HG03045 (cell line): Measurements from ENCODE around the gene NKX2-1.

Source experiments
- ATAC-seq: cut with Tn5 transposase; IDR thresholded peaks from one replicate; pipeline ENCODE4 v1.9.1; 2021; ENCODE audit warnings: mild to moderate bottlenecking, moderate library complexity; ENCODE audit not compliant: unreplicated experiment

The NKX2-1 gene

GRCh38 chr14:36518031-36518585 is 1.9 kb downstream of the NKX2-1 start:
- no peak for ATAC-seq

DNA sequence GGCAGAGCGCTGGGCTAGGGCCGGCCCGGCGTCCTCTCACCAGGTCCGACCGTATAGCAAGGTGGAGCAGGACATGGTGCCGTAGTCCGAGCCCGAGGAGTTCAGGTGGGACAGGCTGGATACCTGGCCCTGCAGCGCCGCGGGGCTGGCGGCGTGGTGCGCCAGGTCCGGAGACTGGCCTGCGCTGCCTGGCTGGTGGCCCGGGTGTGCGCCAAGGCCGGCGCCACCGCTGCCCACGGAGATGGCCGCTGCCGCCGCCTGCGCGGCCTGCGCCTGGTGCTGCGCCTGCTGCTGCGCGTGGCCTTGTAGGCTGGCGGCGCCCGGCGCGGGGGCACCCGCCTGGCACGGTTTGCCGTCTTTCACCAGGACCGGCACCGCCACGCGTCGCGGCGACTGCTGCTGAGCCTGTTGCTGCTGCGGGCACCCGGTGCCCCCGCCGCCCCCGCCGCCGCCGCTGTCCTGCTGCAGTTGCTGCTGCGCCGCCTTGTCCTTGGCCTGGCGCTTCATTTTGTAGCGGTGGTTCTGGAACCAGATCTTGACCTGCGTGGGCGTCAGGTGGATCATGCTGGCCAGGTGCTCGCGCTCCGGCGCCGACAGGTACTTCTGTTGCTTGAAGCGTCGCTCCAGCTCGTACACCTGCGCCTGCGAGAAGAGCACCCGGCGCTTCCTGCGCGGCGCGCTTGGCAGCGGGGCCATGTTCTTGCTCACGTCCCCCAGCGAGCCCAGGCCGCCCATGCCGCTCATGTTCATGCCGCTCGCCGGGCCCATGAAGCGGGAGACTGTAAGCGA is 2.6 kb downstream of the NKX2-1 start:
- no peak for ATAC-seq

DNA sequence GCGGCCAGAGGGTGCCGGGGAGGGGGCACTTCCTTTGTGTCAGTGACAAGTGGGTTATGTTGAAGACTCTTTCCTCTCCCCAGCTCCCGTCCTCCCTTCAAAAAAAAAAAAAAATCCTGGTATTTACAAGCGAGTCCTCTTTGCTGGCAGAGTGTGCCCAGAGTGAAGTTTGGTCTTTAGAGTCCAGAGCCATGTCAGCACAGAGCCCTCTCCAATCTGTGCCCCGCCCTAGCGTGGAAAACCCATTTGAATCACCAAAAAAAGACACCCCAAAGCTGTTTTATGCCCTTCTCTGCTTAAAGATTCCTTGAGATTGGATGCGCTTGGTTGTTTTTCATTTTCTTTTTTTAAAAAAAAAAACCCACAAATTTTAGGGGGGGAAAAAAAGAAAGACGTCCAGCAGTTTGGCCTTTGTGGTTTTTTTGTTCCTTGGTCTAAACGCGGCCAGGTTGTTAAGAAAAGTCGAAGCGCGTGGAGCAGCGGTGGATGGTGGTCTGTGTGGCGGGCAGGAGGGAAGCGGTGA is 3.3 kb downstream of the NKX2-1 start:
- ATAC-seq: no peak

- ATAC-seq: no peak
Observed at GRCh38 chr14:36515896-36516718, 3.9 kb downstream of the NKX2-1 start.

DNA sequence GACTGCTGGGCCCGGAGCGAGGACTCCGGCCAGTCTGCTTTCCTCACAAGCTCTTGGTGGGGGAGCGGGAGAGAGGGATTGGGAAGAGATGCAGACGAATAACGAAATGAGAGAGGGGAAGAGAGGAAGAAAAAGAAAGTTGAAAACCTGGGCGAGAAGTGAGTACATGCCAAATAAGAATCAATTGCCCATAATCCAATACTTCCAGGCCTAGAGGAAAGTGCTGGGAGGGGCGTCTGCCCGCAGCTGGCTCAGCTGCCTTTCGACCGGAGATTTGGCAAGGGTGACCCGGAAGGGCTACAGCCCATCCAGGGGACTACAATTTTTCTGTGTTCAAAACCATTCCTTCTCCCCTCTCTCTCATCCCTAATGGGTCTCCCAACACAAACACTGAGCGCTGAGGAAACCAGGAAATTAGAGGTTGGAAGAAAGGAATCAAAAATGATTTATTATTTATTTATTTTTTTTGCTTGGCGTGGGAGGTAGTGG is 4.9 kb downstream of the NKX2-1 start:
- no peak for ATAC-seq

- no peak for ATAC-seq
Observed at GRCh38 chr14:36514278-36515104, 5.5 kb downstream of the NKX2-1 start.

DNA sequence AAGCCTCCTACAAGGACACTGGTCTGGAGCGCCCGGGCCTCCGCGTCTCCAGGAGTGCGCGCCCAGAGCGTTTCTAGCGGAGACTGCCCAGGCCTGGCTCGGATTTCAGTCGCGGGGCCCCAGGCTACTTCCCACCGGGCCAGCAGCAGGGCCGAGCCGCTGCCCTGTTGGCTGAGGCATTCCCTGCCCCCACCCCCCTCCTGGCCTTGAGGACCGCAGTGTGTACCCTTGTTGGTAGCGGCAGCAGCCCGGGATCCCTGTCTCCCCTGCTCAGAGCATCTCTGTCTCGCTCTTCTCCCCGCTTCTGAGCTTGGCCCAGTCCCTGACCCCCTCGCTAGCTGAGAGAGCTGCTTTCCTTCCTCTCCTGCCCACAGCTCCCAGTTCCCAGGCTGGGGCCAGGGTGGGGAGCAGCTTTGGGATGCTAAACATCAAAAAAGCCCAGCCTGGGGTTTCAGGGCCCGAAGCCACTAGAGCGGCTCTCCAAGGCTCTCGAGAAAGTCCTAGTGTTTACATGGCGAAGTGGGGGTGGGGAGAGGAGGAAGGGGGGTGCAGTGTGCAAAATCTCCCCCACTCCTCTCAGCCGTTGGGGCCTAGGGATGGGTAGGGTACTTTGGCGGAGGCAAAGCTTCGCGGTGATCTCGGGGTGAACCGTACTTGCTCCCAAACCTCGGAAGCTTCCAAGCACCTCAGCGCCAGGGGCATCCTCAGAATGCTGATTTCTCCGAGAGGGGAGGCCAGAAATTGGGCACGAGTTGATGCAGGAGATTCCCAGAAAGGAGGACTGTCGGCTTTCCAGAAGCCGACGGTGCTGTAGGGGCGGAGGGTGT is 6.4 kb downstream of the NKX2-1 start:
- ATAC-seq: no peak

GRCh38 chr14:36513012-36513420 is 7.0 kb downstream of the NKX2-1 start:
- ATAC-seq: no peak

DNA sequence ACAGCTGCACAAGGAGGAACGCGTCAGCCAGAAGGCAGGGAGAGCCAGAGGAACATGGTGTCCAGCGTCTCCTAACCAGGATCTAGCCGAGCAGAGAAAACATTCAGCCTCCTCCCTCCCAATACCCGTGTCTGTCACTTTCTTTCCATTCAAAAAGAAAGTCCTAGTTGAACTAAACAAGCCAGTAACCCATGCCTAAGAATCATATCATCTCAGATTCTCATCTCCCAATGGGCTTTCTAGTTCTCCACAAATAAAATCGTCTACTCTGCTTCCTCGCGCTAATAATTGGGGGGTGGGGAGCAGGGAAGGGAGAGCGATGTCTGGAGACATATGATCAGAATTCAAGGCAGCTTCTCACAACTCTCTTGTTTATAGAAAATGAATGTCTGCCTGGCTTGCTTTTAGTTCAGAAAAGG is 7.4 kb downstream of the NKX2-1 start:
- no peak for ATAC-seq

DNA sequence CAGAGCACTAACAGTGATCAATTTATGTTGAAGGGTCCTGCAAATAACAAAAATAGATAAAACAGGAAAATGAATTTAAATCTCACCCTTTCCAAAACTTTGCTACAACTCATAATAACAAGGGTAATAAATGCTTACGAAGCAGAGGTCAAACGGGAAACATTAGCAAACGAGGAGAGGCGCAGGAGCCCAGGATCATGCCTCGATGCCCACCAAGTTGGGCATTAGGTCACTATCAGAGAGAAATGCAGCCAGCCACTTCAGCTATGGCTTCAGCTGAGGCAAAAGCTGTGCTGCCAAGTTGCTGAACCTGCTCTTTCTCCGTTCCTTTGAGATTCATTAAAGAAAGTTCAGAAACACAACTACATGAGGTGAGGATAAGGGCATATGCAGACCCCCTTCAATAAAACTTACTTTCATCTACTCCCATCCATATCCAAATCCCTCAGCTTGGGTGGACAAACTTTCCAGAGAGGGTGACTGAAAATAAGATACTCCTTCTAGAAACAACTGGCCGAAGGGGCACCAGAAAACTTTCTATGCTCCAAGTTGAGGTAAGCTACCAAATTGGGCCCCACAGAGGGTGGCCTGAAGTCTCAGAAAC is 7.9 kb downstream of the NKX2-1 start:
- no peak for ATAC-seq

GRCh38 chr14:36510874-36511273 is 9.2 kb downstream of the NKX2-1 start:
- ATAC-seq: no peak

DNA sequence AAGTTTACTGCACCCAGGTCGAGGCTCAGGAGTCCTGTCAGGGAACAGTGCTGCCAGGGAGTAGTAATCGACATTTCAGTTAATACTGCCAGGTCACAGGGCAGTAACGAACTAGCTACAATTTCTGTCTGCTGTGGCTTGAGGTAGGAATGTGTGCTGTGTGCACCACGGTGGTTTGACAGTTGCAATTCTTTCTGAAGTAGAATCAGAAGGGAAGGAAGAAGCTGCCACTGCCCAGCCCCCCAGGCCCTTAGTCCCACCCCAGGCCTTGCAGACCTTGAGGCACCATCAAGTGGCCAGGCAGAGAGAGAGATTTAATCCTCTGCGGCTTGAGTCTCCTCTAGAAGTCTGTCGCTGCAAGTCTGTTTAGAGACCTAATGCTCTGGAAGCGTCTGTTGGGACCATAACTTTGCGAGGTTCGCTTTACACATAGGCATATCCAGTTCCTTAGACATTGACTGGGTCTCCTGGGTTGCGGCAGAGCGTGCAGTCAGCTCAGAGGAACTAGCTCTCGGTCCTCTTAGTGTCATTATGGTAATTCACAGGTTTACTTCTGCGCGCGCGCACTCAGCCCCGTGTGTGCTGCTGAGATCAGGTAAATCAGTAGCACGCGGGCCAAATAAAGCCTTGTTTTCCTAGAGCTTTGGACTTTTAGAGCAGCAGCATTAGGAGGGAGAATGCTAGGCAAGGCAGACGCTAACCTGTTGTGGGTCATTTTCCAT is 9.8 kb downstream of the NKX2-1 start:
- no peak for ATAC-seq

- no peak for ATAC-seq
Observed at GRCh38 chr14:36509069-36509917, 10.7 kb downstream of the NKX2-1 start.

DNA sequence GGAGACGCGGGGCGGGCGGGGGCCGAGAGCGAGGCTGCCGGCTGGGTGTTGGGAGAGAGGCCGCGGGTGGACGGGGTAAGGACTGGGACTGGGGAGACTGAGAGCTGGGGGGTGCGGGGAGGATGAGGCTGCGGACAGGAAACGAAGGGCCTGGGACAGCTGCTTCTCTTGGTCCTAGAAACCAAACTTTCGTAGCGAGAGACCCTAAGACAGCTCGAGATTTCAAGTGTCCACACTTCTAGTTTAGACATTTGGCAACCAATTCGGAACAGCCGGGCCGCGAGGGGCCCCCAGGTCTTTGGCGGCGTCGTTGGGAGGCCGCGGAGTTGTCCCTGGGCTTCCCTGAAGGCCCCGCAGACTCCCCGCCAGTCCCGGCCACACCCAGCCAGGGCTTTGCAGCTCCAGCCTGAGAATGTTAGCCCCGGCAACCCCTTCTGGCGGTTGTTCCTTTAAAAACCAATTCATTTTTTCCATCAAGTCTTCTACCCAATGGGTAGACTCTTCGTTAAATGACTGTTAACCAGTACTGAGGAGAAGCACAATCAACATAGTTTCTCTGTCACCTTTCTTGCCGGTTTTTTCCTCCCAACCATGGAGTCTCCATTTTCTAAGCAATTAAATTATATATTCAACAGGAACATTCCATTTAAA is 11.5 kb downstream of the NKX2-1 start:
- no peak for ATAC-seq

- no peak for ATAC-seq
Observed at GRCh38 chr14:36507847-36508417, 12.1 kb downstream of the NKX2-1 start.

GRCh38 chr14:36506732-36507614 is 13.1 kb downstream of the NKX2-1 start:
- ATAC-seq: no peak
